ENCODE results near the gene NCOA7. TPM values are rescaled to one million over a fixed set of nuclear protein-coding genes. Genes with fewer than 3 reads are reported as not detected.
A peak's percentile ranks its signal among the peaks of the same experiment; 100 is the strongest.

The NCOA7 gene
- total and polyA plus RNA-seq, 4 donors: 8.6 to 40.9 (median 17.6) TPM

DNA sequence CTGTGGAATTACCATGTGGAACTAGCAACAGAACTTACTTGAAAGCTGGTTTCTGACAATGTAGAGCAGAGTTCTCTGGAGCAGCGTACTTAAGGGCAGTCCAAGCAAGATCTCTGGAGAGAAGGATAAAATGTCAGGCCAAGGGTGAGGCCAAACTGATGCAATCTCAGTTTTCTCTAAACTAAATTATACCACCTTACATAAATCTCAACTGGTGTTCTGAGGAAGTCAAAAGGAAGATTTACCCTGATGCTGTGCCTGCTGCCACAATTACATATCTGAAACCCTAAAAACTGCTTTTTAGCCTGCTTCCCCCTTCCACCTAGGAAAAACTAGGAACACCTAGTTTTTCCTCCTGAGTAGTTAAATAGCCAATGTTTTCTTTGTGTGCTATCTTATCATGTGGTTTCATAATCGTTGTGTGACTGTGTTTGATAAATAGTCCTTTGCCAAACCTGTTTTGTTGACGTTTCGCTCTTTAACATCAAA is 28.1 kb downstream of the NCOA7 start:
- H3K4me3 ChIP-seq (ENCODE audit: low read depth in 1 of 3, low read length in 3 of 3): peak overlapping the region in 2 of 3 donors; percentile 3 to 38
- H3K27me3 ChIP-seq (ENCODE audit: control insufficient read depth in 4 of 4, insufficient read depth in 4 of 4, low read length in 3 of 4): no peaks in the 10 kb centered on the region
- H3K36me3 ChIP-seq (ENCODE audit: control insufficient read depth in 4 of 4, insufficient read depth in 3 of 4, low read depth in 1 of 4, low read length in 3 of 4): no peaks in the 10 kb centered on the region
- H3K9me3 ChIP-seq (ENCODE audit: control insufficient read depth in 4 of 4, low read length in 3 of 4): no peaks in the 10 kb centered on the region
- 18% methylated on average over 4 of the region's 4 CpGs for WGBS
- TF ChIP-seq YY1 (IDR thresholded peaks at IDR 0.05) (no peak), NR2F2 (IDR thresholded peaks at IDR 0.05) (no peak), FOXA2 (IDR thresholded peaks at IDR 0.05) (no peak), EGR1 (IDR thresholded peaks at IDR 0.05; ENCODE audit: low read depth in 2 of 2) (peak in 1 of 2 donors; percentile 20), JUND (IDR thresholded peaks at IDR 0.05) (peak in 1 of 2 donors; percentile 36), GABPA (IDR thresholded peaks at IDR 0.05 in 1 of 2, conservative IDR thresholded peaks at IDR 0.05 in 1 of 2) (no peak), RAD21 (IDR thresholded peaks at IDR 0.05) (no peak), RXRA (IDR thresholded peaks at IDR 0.05) (peak; percentile 11 to 23), TAF1 (conservative IDR thresholded peaks at IDR 0.05) (peak; percentile 52), FOXA1 (IDR thresholded peaks at IDR 0.05) (no peak), HNF4G (IDR thresholded peaks at IDR 0.05) (no peak), SP1 (IDR thresholded peaks at IDR 0.05) (peak; percentile 16), HNF4A (conservative IDR thresholded peaks at IDR 0.05) (peak; percentile 31 to 40)
- TF ChIP-seq, protein P1, sequence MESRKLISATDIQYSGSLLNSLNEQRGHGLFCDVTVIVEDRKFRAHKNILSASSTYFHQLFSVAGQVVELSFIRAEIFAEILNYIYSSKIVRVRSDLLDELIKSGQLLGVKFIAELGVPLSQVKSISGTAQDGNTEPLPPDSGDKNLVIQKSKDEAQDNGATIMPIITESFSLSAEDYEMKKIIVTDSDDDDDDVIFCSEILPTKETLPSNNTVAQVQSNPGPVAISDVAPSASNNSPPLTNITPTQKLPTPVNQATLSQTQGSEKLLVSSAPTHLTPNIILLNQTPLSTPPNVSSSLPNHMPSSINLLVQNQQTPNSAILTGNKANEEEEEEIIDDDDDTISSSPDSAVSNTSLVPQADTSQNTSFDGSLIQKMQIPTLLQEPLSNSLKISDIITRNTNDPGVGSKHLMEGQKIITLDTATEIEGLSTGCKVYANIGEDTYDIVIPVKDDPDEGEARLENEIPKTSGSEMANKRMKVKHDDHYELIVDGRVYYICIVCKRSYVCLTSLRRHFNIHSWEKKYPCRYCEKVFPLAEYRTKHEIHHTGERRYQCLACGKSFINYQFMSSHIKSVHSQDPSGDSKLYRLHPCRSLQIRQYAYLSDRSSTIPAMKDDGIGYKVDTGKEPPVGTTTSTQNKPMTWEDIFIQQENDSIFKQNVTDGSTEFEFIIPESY (IDR thresholded peaks at IDR 0.05): no peak
- TF ChIP-seq, protein P2, sequence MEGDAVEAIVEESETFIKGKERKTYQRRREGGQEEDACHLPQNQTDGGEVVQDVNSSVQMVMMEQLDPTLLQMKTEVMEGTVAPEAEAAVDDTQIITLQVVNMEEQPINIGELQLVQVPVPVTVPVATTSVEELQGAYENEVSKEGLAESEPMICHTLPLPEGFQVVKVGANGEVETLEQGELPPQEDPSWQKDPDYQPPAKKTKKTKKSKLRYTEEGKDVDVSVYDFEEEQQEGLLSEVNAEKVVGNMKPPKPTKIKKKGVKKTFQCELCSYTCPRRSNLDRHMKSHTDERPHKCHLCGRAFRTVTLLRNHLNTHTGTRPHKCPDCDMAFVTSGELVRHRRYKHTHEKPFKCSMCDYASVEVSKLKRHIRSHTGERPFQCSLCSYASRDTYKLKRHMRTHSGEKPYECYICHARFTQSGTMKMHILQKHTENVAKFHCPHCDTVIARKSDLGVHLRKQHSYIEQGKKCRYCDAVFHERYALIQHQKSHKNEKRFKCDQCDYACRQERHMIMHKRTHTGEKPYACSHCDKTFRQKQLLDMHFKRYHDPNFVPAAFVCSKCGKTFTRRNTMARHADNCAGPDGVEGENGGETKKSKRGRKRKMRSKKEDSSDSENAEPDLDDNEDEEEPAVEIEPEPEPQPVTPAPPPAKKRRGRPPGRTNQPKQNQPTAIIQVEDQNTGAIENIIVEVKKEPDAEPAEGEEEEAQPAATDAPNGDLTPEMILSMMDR (IDR thresholded peaks at IDR 0.05; ENCODE audit: low read depth, low read length, missing input control): no peak
- TF ChIP-seq, protein P3, sequence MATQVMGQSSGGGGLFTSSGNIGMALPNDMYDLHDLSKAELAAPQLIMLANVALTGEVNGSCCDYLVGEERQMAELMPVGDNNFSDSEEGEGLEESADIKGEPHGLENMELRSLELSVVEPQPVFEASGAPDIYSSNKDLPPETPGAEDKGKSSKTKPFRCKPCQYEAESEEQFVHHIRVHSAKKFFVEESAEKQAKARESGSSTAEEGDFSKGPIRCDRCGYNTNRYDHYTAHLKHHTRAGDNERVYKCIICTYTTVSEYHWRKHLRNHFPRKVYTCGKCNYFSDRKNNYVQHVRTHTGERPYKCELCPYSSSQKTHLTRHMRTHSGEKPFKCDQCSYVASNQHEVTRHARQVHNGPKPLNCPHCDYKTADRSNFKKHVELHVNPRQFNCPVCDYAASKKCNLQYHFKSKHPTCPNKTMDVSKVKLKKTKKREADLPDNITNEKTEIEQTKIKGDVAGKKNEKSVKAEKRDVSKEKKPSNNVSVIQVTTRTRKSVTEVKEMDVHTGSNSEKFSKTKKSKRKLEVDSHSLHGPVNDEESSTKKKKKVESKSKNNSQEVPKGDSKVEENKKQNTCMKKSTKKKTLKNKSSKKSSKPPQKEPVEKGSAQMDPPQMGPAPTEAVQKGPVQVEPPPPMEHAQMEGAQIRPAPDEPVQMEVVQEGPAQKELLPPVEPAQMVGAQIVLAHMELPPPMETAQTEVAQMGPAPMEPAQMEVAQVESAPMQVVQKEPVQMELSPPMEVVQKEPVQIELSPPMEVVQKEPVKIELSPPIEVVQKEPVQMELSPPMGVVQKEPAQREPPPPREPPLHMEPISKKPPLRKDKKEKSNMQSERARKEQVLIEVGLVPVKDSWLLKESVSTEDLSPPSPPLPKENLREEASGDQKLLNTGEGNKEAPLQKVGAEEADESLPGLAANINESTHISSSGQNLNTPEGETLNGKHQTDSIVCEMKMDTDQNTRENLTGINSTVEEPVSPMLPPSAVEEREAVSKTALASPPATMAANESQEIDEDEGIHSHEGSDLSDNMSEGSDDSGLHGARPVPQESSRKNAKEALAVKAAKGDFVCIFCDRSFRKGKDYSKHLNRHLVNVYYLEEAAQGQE (IDR thresholded peaks at IDR 0.05): no peak
- TF ChIP-seq, protein P4, sequence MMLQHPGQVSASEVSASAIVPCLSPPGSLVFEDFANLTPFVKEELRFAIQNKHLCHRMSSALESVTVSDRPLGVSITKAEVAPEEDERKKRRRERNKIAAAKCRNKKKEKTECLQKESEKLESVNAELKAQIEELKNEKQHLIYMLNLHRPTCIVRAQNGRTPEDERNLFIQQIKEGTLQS (IDR thresholded peaks at IDR 0.05): no peak
- TF ChIP-seq, protein P5, sequence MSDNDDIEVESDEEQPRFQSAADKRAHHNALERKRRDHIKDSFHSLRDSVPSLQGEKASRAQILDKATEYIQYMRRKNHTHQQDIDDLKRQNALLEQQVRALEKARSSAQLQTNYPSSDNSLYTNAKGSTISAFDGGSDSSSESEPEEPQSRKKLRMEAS (IDR thresholded peaks at IDR 0.05): peak; percentile 45
- H3K9ac ChIP-seq (ENCODE audit: low read depth in 1 of 2, low read length in 2 of 2): peak overlapping the region; percentile 44 to 70
- H3K27ac ChIP-seq (ENCODE audit: low read depth in 1 of 2, low read length in 2 of 2): peak overlapping the region; percentile 66 to 72
- DNase-seq (ENCODE audit: low spot score): no peak
- H3K4me1 ChIP-seq (ENCODE audit: control insufficient read depth in 4 of 4, insufficient read depth in 4 of 4, low read length in 3 of 4): peaks cover 12 to 86% (median 57%) of the 10 kb centered on the region in 4 donors

Measured in liver (tissue), 9 donors.